Panc1 (cell line): ENCODE results near the gene HMCN2. TPM values are rescaled to one million over a fixed set of nuclear protein-coding genes. Genes with fewer than 3 reads are reported as not detected.

Source experiments
- ATAC-seq: fragments of 200-7000 bp; cut with Tn5 transposase; 2 replicates; pipeline ENCODE4 v1.9.1; 2020; ENCODE audit warnings: mild to moderate bottlenecking, moderate library complexity
- BruUV-seq: library from RNA; stranded (reverse); fragments of 400-500 nt; replicated peaks from 2 replicates; lab custom pipeline; 2021; lab: Mats Ljungman, UMichigan
- CTCF ChIA-PET: fragments of 300-600 bp; sonication (Branson Sonifier 250); formaldehyde crosslinking; loops from one replicate; lab custom pipeline; 2022; ENCODE audit warnings: antibody characterized with exemption; lab: Charles Lee
- POLR2A ChIA-PET: fragments of 300-600 bp; sonication (Branson Sonifier 250); formaldehyde crosslinking; loops from one replicate; lab custom pipeline; 2022; ENCODE audit warnings: antibody characterized with exemption; lab: Charles Lee
- DNase-seq: peaks from one replicate; pipeline ENCODE4 v3.0.0-alpha.2; 2010; ENCODE audit warnings: low read depth, low spot score
- H3K27ac ChIP-seq: 2 replicates; pipeline ENCODE4 v1.5.1; 2011; ENCODE audit warnings: mild to moderate bottlenecking, low read length, inconsistent platforms
- H3K27me3 ChIP-seq: fragments of 200-500 bp; sonication (Bioruptor generic); 2 replicates; pipeline ENCODE4 v1.6.0; 2014; ENCODE audit warnings: low read length, inconsistent platforms; ENCODE audit not compliant: control insufficient read depth, insufficient read depth
- H3K36me3 ChIP-seq: fragments of 200-500 bp; sonication (Bioruptor generic); 2 replicates; pipeline ENCODE4 v1.5.1; 2014; ENCODE audit warnings: inconsistent platforms, mild to moderate bottlenecking, low read length, moderate library complexity; ENCODE audit not compliant: control insufficient read depth, insufficient read depth
- H3K4me1 ChIP-seq: 2 replicates; pipeline ENCODE4 v1.5.1; 2011; ENCODE audit warnings: inconsistent platforms, mild to moderate bottlenecking, low read length, moderate library complexity; ENCODE audit not compliant: control insufficient read depth, insufficient read depth
- H3K4me3 ChIP-seq, 2 experiments: 2 replicates each; pipeline ENCODE4 v1.5.1; 2011 to 2012; ENCODE audit warnings: low read depth in 2 of 2, low read length in 2 of 2, mild to moderate bottlenecking in 2 of 2, inconsistent platforms in 1 of 2, moderate library complexity in 1 of 2
- H3K9me3 ChIP-seq: fragments of 200-500 bp; sonication (Bioruptor generic); 2 replicates; pipeline ENCODE4 v1.5.1; 2014; ENCODE audit warnings: low read depth, mild to moderate bottlenecking, inconsistent platforms, low read length, moderate library complexity; ENCODE audit not compliant: control insufficient read depth, insufficient read depth
- CTCF ChIP-seq: fragments of 450-650 bp; IDR thresholded peaks from 2 replicates; pipeline ENCODE4 v1.5.1; 2017; ENCODE audit warnings: mild to moderate bottlenecking
- POLR2AphosphoS5 ChIP-seq: IDR thresholded peaks from 2 replicates; pipeline ENCODE4 v1.6.1; 2012; ENCODE audit warnings: mild to moderate bottlenecking, low read depth, low read length, moderate library complexity
- SIN3A ChIP-seq: IDR thresholded peaks from 2 replicates; pipeline ENCODE4 v1.6.1; 2012; ENCODE audit warnings: low read depth, mild to moderate bottlenecking, low read length, moderate library complexity, borderline replicate concordance; ENCODE audit not compliant: insufficient read depth
- TCF7L2 ChIP-seq: IDR thresholded peaks from 2 replicates; pipeline ENCODE4 v1.6.1; 2011; ENCODE audit warnings: mild to moderate bottlenecking, low read depth, low read length, inconsistent platforms
- in situ Hi-C: cut with HindIII; loops from 2 replicates; pipeline ENCODE4 v1.10.0; 2016; ENCODE audit warnings: low sequenced_read_pairs, low pct_unique_long_range_greater_than_20kb
- intact Hi-C: fragments of 100-400 bp; cut with micrococcal nuclease; formaldehyde crosslinking; loops from one replicate; pipeline ENCODE4 v1.10.0; 2022; ENCODE audit not compliant: unreplicated experiment
- total RNA-seq: library from RNA; stranded (reverse); gene quantifications from one replicate; pipeline ENCODE4 v1.2.1, GENCODE V29; 2021; ENCODE audit not compliant: unreplicated experiment
- TF ChIP-seq, protein P1 (sequence below), 2 experiments: IDR thresholded peaks; 2 replicates each; pipeline ENCODE4 v1.6.1; 2011 to 2012; ENCODE audit warnings: low read depth in 2 of 2, control low read depth in 1 of 2, low read length in 1 of 2, mild to moderate bottlenecking in 1 of 2, moderate library complexity in 1 of 2; ENCODE audit not compliant: insufficient read depth in 1 of 2

The HMCN2 gene
- total RNA-seq, 1 experiment from 2014 or later, result 0.05 TPM

DNA sequence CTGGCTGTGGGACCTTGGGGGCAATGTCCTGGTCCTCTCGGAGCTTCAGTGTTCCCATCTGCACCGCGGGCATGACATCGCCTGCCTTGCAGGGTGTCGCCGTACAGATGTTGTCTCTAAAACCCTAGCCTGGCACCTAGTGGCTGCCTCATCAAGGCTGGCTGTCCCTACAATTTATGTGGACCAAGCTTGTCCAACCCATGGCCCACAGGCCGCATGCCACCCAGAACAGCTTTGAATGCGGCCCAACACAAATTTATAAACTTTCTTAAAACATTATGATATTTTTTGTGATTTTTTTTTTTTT lies 160.9 kb downstream of the HMCN2 start:
- BruUV-seq, result no TSS peak
- H3K4me1 ChIP-seq, result no peaks in the 10 kb centered on the region
- POLR2A ChIA-PET, result no interaction called here
- in situ Hi-C loops (no loop called here), intact Hi-C loops (no loop called here)
- TF ChIP-seq TCF7L2, result no peak
- TF ChIP-seq POLR2AphosphoS5, result no peak
- no peak for TF ChIP-seq SIN3A
- TF ChIP-seq, protein P1, sequence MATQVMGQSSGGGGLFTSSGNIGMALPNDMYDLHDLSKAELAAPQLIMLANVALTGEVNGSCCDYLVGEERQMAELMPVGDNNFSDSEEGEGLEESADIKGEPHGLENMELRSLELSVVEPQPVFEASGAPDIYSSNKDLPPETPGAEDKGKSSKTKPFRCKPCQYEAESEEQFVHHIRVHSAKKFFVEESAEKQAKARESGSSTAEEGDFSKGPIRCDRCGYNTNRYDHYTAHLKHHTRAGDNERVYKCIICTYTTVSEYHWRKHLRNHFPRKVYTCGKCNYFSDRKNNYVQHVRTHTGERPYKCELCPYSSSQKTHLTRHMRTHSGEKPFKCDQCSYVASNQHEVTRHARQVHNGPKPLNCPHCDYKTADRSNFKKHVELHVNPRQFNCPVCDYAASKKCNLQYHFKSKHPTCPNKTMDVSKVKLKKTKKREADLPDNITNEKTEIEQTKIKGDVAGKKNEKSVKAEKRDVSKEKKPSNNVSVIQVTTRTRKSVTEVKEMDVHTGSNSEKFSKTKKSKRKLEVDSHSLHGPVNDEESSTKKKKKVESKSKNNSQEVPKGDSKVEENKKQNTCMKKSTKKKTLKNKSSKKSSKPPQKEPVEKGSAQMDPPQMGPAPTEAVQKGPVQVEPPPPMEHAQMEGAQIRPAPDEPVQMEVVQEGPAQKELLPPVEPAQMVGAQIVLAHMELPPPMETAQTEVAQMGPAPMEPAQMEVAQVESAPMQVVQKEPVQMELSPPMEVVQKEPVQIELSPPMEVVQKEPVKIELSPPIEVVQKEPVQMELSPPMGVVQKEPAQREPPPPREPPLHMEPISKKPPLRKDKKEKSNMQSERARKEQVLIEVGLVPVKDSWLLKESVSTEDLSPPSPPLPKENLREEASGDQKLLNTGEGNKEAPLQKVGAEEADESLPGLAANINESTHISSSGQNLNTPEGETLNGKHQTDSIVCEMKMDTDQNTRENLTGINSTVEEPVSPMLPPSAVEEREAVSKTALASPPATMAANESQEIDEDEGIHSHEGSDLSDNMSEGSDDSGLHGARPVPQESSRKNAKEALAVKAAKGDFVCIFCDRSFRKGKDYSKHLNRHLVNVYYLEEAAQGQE (IDR thresholded peaks at IDR 0.05; ENCODE audit: insufficient read depth in 1 of 2, low read depth in 2 of 2, low read length in 1 of 2), result no peak
- TF ChIP-seq CTCF, result no peak
- no peaks in the 10 kb centered on the region for H3K36me3 ChIP-seq
- H3K27ac ChIP-seq, result no peak overlapping the region
- no peaks in the 10 kb centered on the region for H3K27me3 ChIP-seq
- ATAC-seq (no peak), DNase-seq (no peak)
- H3K4me3 ChIP-seq, result no peak overlapping the region
- CTCF ChIA-PET, result interaction anchor here (0.5 kb wide), 1 partner anchor 641 kb away, joined by 3 read pairs; no protein-coding TSS in a partner anchor
- no peaks in the 10 kb centered on the region for H3K9me3 ChIP-seq

DNA sequence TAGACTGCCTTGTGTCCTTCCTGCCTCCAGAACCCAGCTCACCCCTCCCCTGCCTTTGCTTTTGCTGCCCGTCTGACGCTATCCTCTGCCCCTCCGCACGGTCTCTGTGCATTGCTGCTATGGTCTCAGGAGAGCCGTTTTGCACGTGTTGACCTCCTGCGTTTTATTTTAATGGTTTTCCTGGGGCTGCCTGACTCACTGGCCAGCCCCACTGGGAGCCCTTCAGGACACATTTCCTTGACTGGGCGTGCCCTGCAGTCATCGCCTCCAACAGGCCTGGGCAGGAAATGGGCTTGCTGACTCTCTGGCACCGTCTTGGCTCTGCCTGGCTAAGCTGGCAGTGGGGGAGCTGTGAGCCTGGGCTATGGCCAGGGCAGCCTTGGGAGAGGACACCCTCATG lies 161.3 kb downstream of the HMCN2 start:
- POLR2A ChIA-PET, result no interaction called here
- TF ChIP-seq SIN3A (no peak), TCF7L2 (no peak), CTCF (no peak), POLR2AphosphoS5 (no peak)
- TF ChIP-seq, protein P1 (IDR thresholded peaks at IDR 0.05; ENCODE audit: insufficient read depth in 1 of 2, low read depth in 2 of 2, low read length in 1 of 2), result no peak
- no peaks in the 10 kb centered on the region for H3K4me1 ChIP-seq
- H3K27me3 ChIP-seq, result no peaks in the 10 kb centered on the region
- ATAC-seq, result no peak
- DNase-seq, result no peak
- CTCF ChIA-PET, result interaction anchor here (0.5 kb wide), 1 partner anchor 641 kb away, joined by 3 read pairs; no protein-coding TSS in a partner anchor
- BruUV-seq, result no TSS peak
- H3K9me3 ChIP-seq, result no peaks in the 10 kb centered on the region
- H3K27ac ChIP-seq, result no peak overlapping the region
- no peaks in the 10 kb centered on the region for H3K36me3 ChIP-seq
- intact Hi-C loops (no loop called here), in situ Hi-C loops (no loop called here)
- H3K4me3 ChIP-seq, result no peak overlapping the region
